ENCODE measurements around the gene GCLM. TPM values are rescaled to one million over a fixed set of nuclear protein-coding genes. Genes with fewer than 3 reads are reported as not detected.

The GCLM gene
- total and polyA plus RNA-seq, 9 of the 15 experiments (the other 6 are each of a cell fraction or from before 2014, with no cell fraction given), result 9.3 to 71.6 (median 24.5) TPM

DNA sequence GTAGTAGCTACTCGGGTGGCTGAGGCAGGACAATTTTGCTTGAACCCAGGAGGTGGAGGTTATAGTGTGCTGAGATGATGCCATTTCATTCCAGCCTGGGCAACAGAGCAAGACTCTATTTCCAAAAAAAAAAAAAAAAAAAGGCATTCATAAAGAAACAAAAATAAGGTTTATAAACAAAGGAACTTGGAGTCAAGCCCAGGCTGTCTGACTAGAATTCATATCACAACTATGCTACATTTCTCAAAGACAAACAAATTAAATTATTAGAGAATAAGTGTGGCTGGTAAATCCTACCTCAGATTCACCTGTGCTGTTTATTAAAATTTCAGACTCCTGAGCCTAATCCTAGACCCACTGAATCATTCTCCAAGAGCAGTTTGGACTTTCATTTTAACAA is 4.2 kb downstream of the GCLM start:
- ATAC-seq (no peak), DNase-seq (ENCODE audit: extremely low read depth in 1 of 4, low spot score in 3 of 4) (no peak), FAIRE-seq (no peak)
- H3K9me3 ChIP-seq (replicated peaks; ENCODE audit: control insufficient read depth, insufficient read depth, low read depth, low read length), result no peaks in the 10 kb centered on the region
- WGBS (ENCODE audit: insufficient coverage, low coverage, missing lambda C conversion rate), result 87% methylated on average over 1 of the region's 1 CpG
- peaks cover 50% of the 10 kb centered on the region for H3K36me3 ChIP-seq (ENCODE audit: control insufficient read depth, insufficient read depth, low read length)
- no peaks in the 10 kb centered on the region for H3K27me3 ChIP-seq (ENCODE audit: control insufficient read depth in 2 of 2, insufficient read depth in 2 of 2, low read length in 2 of 2)
- H2AFZ ChIP-seq (ENCODE audit: low read depth, low read length), result no peak overlapping the region
- in situ Hi-C loops (cut with MboI) (no loop called here), intact Hi-C loops (cut with micrococcal nuclease) (no loop called here)
- no TSS peak for BruUV-seq (replicated peaks)
- ChIA-PET POLR2A (no interaction called here), CTCF (ENCODE audit: low intra/inter-chr PET ratio) (no interaction called here)
- H4K20me1 ChIP-seq (replicated peaks; ENCODE audit: control insufficient read depth, insufficient read depth, low read length), result peaks cover 15% of the 10 kb centered on the region
- no peaks in the 10 kb centered on the region for H3K9me1 ChIP-seq (ENCODE audit: control insufficient read depth, insufficient read depth, low read length)
- no peak overlapping the region for H3K4me3 ChIP-seq
- H3K9ac ChIP-seq (ENCODE audit: insufficient read depth in 1 of 2, low read depth in 2 of 2, low read length in 2 of 2), result no peak overlapping the region
- H3K4me2 ChIP-seq (ENCODE audit: insufficient read depth, low read length), result no peak overlapping the region
- peaks cover 73% of the 10 kb centered on the region for H3K79me2 ChIP-seq (ENCODE audit: control insufficient read depth, insufficient read depth, low read length)
- H3K27ac ChIP-seq (ENCODE audit: extremely low read depth, low read depth, low read length), result no peak overlapping the region
- peaks cover 9 to 19% of the 10 kb centered on the region in 2 experiments; a peak in 4 of 5 replicates for H3K4me1 ChIP-seq (replicated peaks in 1 of 2; ENCODE audit: control insufficient read depth in 2 of 2, insufficient read depth in 2 of 2, low read length in 2 of 2)
- TF ChIP-seq, protein P1, sequence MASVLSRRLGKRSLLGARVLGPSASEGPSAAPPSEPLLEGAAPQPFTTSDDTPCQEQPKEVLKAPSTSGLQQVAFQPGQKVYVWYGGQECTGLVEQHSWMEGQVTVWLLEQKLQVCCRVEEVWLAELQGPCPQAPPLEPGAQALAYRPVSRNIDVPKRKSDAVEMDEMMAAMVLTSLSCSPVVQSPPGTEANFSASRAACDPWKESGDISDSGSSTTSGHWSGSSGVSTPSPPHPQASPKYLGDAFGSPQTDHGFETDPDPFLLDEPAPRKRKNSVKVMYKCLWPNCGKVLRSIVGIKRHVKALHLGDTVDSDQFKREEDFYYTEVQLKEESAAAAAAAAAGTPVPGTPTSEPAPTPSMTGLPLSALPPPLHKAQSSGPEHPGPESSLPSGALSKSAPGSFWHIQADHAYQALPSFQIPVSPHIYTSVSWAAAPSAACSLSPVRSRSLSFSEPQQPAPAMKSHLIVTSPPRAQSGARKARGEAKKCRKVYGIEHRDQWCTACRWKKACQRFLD (CRISPR knock-in tag; IDR thresholded peaks at IDR 0.05), result no peak
- TF ChIP-seq ZNF12 (CRISPR knock-in tag; IDR thresholded peaks at IDR 0.05), result no peak
- TF ChIP-seq CREB1 (IDR thresholded peaks at IDR 0.05), result no peak
- TF ChIP-seq CREB1 (CRISPR knock-in tag; IDR thresholded peaks at IDR 0.05), result no peak
- no peak for TF ChIP-seq TBP (optimal IDR thresholded peaks at IDR 0.05; ENCODE audit: low read depth, low read length)
- TF ChIP-seq POLR2G (IDR thresholded peaks at IDR 0.05; ENCODE audit: low read depth, low read length), result no peak
- TF ChIP-seq XRCC5 (IDR thresholded peaks at IDR 0.05; ENCODE audit: low read depth, low read length), result no peak
- TF ChIP-seq ZNF785 (CRISPR knock-in tag; IDR thresholded peaks at IDR 0.05), result no peak
- no peak for TF ChIP-seq TAF7 (tag; IDR thresholded peaks at IDR 0.05)
- no peak for TF ChIP-seq REST (IDR thresholded peaks at IDR 0.05; ENCODE audit: borderline replicate concordance)
- TF ChIP-seq REST (CRISPR knock-in tag; IDR thresholded peaks at IDR 0.05; ENCODE audit: low read depth), result no peak
- no peak for TF ChIP-seq ZNF639 (CRISPR knock-in tag; conservative IDR thresholded peaks at IDR 0.05 in 1 of 2, IDR thresholded peaks at IDR 0.05 in 1 of 2)

All from K562 (cell line).